ENCODE measurements around the gene LRRC32.

LRRC32 gene

DNA sequence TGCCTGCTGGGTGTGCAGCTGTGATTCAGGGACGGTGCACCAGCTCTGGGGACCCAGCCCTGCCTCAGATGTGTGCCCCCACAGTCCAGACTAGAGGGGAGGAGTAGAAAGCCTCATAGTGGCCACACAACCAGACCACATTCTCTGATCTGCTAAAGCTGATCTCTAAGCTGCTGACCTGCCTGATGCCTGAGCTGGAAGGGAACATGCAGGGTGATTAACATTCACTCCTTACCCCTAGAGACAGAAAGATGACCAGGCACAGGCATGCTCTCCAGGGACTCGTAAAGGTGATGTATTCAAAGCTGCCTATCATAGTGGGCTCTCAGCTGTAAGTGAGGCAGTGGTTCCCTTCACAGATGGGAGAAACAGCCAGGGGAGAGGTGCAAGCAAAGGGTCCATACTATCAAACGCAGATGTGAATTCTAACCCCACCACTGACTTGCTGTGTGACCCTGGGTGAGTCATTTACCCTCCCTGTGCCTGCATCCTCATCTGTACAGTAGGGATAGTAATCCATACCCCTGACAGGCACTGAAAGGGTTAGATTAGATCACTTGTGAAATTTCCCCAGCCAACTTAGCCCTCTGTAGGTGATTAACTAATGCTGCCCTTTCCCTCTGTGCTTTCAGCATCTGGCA, 29.0 kb upstream of the LRRC32 start:
- DNase-seq (ENCODE audit: low spot score), result no peak

DNA sequence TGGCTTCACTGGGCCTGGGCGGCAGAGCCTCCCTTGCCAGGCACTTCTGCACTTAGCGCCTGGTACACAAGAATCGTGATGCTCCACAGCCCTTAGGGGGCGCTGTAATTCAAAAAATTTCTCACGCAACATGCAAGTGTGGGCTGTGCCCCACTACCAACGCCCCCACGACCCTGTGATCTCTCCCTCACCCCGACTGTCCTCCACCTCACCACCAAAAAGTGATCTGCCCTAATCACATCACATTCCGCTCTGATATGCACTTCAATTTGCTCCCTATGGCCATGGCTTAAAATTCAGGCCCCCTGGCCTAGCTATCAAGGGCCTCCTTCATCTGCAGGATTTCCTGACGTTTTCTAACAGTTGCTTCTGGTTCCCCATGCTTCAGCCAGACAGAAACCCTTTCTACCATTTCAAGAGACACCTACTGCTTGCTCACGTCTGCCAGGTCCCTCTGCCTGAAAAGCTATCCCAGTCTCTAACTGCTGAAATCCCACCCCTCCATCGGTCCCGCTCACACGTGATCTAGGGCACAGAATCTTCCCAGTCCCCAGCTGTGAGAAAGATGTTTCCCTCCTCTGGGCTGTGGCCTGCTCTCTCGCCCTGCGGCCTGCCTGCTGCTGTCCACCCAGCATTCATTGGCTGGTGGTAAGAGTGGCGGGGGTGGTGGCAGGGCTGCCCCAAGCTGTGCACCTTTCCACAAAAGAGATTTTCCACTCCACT, 27.9 kb upstream of the LRRC32 start:
- DNase-seq (ENCODE audit: low spot score), result no peak

DNA sequence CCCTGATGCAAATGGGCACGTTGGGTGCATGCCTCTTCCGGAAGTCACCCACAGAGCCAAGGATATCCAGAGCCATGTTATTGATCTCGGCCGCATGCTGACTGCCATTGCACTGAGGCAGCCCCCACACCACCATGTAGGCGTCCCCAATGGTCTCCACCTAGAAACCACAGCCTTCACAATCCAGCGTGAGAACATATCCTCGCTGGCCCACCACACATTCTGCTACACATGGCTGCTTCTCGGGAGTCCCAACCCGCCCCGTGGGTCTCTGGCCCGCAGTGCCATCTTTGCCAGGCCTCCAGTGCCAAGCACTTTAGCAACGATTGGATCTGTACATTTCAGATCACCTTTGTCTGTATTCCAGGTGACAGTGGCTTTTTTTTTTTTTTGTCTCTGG, 26.2 kb upstream of the LRRC32 start:
- no peak for DNase-seq (ENCODE audit: low spot score)

DNA sequence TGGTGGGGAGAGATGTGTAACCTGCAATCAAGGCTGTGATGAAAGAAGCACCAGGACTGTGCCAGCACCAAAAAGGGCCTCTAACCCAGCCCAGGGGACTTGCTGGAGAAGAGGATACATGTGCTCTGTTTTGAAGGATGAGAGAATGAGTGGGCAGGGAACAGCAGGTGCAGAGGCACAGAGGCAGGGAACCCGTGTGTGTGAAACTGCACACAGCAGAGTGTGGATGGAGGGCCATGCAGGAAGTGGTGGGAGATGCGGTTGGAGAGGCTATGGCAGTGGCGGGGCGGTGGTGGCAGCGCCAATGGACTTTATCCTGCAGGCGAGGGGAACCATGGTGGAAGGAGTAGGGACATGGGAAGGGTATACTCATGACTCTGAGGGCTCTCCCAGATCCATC, 25.2 kb upstream of the LRRC32 start:
- DNase-seq (ENCODE audit: low spot score), result no peak

DNA sequence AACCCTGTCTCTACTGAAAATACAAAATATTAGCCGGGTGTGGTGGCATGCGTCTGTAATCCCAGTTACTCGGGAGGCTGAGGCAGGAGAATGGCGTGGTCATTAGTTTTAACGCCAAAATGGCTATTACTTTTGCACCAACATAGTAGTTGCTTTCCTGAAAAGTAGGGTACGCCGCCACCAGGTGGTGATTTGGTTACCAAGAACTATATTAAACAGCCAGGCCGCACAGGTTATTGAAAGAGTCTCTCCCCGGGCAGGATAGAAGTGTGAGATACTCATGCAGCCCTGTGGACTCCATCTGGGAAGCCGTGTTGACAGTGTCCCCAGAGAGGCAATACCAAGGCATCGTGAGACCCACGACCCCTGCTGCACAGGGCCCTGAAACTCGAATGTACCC, 24.6 kb upstream of the LRRC32 start:
- DNase-seq (ENCODE audit: low spot score), result no peak

DNA sequence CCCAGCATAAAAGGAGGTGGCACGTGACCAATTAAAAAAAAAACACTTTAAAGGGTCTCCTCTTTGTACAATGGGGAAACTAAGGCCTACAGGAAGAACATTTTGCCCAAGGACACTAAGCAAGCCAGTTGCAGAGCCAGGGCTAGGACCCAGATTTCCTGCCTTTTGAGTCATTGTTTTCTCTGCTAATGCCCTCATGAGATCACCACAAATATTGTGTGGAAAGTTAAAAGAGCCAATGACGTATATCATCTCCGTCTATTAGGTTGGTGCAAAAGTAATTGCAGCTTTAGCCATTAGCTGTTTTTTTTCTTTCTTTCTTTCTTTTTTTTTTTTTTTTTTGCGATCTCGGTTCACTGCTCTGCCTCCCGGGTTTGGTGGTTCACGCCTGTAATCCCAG, 24.1 kb upstream of the LRRC32 start:
- DNase-seq (ENCODE audit: low spot score), result no peak

DNA sequence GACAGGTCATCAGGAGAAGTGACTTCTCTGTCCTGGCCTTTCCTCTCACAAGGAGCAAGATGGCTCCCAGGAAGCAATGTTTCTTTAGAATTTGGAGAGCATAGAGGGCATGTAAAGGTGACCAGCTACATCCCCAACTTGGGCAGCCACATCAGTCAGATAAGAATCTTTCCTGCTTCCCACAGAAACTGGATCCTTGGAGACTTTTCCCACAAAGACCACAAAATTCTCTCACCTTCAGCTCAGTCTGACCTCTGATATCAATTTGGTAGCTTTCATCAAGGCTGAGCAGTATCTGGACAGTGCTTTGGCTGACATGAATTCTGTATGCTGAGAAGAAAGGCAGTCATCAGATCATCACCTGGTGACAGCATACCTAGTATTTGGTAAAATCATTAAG, 23.3 kb upstream of the LRRC32 start:
- no peak for DNase-seq (ENCODE audit: low spot score)

DNA sequence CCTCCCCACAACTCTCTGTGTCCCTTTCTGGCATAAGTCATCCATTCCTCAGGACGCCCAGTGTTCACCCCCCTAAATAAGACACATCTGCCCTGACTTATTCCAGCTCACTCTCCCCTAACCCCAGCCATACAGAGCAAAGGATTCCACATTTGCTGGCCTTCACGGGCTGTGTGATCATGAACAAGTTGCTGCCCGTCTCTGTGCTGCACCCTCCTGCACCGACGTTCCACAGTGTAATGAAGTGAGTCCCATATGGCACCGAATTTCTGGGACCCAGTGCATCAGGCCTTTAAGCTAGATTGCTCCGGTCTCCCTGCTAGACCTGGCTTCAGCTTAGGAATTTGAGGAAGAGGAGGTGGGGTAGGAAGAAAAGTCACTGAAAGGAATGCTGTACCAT, 22.4 kb upstream of the LRRC32 start:
- DNase-seq (ENCODE audit: low spot score), result no peak

DNA sequence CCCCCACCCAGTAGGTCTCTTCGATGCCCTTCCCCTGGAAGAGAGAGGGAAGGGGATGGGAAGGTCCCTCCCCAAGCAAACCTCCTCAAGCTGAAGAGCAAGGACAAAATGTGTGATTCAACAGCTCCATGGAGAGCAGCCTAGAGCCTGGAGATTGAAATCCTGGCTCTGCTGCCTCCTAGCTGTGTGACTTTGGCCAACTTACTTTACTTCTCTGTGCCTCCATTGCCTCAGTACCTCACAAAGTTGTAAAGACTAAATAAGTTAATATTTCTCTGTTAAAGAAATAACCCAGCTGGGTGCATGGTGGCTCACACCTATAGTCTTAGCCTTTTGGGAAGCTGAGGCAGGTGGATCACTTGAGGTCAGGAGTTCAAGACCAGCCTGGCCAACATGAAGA, 21.1 kb upstream of the LRRC32 start:
- DNase-seq (ENCODE audit: low spot score), result no peak

DNA sequence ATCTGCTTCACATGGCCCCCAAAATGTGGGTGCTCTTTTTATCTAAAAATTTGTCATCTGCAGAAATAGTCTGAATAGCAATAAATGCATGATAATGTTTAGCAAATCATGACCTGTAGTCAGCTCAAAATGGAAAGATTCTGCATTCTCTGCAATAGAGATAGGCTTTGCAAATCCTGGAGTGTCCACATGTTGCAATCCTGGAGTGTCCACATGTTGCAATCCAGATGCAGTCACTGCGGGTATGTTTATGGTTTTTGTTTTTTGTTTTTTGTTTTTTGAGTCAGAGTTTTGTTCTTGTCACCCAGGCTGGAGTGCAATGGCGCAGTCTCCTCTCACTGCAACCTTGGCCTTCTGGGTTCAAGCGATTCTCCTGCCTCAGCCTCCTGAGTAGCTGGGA, 20.2 kb upstream of the LRRC32 start:
- DNase-seq (ENCODE audit: low spot score), result no peak

DNA sequence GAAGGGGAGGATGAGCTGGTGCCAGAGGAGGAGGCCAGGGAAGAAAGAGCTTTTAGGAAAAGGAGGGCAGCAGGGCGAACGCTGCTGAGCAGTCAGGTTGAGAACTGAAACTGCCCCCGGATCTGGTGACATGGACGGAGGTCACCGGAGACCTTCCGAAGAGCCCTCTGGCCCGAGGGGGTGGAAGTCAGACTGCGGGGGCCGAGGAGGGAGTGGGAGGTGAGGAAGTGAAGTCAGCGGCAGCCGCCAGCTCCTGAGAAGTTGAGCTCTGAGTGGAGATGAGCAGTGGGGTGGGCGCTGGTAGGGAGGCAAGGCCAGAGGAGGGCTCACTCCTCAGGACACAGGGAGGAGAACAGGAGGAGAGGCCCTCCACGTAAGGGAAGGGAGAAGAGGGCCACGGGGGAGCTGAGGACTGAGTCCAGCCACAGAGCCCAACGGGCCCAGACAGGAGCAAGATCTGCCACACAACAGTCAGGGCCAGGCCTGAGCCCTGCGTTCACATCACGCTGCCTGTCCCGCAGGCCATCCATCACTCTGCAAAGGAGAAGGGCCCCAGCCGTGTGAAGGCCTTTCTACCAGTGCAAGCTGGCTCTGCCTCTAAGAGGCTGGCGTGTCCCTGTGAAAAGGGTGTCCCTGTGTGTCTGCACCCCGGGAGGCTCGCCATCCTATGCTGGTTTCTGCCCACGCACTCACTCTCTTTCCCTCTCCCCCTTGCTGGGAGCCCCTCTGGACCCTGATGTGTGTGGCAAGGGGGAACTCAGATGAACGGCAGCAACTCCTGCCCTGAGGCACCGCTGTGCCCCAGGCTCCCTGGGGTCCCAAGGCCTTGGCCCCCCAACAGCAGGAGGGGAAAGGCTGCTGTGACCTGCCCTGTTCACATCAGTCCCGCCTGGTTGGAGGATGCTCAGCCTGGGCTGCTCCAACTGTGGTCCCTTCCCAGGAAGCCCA, 19.0 kb upstream of the LRRC32 start:
- no peak for DNase-seq (ENCODE audit: low spot score)

DNA sequence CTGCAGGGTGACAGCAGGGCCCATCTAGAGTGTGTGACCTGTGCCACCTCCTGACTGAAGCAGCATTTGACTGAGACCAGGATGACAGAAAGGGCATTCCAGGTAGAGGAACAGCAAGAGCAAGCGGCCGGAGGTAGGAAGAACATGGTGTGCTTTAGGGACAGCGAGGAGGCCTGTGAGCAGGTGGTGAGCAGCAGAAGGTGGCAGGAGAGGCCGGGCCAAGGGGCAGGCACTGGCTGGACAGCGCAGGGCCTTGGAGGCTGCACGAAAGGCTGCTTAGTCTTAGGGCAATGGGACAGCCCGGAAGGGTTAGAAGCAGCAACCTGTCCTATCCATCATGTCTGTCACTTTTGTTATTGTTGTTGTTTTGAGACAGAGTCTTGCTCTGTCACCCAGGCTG, 17.6 kb upstream of the LRRC32 start:
- DNase-seq (ENCODE audit: low spot score), result no peak

DNA sequence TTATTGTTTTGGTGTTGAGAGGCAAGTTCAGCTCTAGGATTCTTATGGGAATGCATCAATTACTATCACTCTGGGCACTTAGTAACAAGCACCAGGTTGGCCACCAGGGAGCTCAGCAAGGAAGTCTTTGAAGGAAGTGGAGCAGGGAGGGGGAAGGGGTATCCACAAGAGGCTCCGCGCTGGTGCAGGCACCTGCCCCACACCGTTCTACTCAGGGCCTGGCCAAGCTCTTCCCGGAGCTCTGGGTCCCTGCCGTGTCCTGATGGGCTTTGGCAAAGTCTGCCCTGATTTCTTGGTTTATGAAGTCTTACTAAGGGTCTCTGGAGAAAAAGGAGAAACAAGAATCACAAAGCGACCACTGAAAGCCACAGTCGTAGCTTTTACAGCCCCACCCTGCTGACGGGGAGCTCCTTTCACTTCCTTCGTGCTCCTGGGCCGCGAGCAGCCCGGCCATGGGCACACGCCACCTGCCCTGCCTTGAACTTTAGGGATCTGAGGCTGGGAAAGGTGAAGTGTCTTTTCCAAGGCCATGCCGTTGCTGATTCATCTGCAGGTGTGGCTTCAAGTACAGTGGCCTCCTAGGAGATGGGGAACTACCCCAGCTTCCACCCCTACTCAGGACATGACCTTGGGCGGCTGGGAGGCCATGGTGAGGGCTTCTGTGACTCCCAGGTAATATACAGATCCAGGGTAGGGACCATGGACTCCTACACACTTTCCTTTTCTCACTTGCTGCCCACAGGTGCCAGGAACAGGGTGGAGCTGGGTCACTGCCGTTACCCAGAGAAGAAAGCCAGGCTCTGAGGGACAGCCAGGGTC, 15.9 kb upstream of the LRRC32 start:
- no peak for DNase-seq (ENCODE audit: low spot score)

DNA sequence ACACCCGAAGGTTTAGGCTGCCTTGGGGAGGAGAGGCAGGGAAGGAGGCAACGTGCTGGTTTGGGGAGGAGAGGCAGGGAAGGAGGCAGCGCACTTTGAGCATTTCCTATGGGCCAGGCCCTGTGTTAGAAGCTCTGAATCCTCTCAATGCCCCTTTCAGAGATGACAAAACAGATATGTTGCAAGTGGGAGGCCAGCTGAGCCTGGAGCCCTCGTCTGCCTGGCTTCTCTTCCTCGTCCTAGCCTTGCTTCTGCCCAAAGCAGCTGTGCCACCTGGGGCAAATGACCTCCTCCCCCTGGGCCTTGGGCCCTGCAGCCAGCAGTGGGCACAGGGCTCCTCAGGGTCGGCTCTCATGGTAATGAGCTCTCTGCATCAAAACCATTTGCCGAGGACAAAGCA, 15.3 kb upstream of the LRRC32 start:
- no peak for DNase-seq (ENCODE audit: low spot score)

DNA sequence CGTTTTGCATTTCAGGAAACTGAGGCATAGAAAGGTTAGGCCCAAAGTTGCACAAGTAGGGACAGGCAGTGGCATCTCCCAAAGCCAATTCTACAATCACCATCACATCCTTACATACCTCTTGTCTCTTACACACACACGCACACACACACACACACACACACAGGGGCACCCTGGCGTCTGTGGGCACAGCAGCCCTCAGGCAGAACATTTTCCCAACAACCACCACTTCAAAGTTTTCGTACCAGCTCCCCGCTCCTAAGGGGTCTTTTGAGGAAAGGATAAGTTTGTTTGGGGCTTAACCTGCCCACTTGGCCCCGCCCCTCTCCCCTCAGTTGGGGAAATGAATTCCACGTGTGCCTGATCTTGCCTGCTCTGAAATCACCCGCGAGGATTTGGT, 14.7 kb upstream of the LRRC32 start:
- DNase-seq (ENCODE audit: low spot score), result no peak

DNA sequence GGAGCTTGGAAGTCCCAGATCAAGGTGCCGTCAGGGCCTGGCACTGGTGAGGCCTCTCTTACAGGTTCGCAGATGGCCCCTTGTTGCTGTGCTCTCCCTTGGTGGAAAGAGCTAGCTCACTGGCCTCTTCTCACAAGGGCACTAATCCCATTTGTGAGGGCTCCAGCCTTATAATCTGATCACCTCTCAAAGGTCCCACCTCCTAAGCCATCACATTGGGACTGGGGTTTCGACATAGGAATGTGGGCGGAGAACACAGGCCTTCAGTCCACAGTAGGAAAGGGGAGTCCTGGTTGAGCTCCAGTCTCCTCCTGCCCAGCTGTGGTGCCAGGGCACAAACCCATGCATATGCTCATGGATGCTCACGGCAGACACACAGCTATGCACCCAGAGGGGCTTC, 14.0 kb upstream of the LRRC32 start:
- DNase-seq (ENCODE audit: low spot score), result no peak

DNA sequence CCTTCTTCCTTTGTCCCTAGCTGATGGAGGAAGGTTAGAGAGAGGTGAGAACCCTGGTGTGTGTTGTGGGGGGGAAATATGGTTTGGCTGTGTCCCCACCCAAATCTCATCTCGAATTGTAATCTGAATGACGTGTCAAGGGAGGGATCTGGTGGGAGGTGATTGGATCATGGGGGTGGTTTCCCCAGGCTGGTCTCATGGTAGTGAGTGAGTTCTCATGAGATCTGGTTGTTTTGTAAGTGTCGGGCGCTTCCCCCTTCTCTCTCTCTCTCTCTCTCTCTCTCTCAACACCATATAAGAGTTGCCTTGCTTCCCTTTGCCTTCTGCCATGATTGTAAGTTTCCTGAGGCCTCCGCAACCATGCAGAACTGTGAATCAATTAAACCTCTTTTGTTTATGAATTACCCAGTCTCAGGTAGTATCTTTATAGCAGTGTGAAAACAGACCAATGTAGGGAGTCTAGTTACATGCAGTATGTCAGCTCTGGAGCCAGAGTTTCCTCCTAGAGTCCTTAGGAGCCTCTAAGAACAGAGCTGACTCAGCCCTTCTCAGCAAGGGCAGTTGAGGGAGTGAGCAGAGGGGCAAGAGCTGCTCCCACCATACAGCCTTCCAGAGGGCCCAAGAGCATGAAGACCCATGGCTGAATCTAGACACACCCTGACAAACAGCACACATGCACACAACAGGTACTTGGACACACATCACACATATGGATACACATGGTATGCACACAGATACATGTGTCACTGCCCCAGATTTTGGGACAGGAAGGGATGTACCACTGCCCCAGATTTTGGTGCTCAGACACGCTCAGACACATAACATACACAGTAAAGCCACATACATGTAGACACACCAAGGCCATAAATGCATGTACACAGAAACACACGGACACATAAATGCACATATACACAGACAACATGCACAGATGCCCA, 12.9 kb upstream of the LRRC32 start:
- DNase-seq (ENCODE audit: low spot score), result no peak

DNA sequence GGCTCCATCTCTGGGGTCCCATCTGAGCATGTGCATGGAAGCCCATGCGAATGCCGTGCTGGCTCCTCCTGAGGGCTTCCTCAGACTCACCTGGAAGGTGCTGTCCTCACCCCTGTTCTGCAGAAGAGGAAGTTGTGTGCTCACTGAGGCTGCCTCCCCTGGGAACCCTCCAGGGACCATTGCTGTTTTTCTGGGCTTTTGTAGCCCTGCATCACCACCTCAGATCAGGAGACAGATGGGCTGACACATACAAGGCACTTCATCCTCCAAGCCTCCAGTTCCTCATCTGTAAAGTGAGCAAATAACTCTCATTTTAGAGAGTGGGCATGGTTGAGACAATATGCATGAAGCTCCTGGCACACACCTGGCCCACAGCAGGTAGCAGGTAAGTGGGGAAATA, 12.1 kb upstream of the LRRC32 start:
- no peak for DNase-seq (ENCODE audit: low spot score)

DNA sequence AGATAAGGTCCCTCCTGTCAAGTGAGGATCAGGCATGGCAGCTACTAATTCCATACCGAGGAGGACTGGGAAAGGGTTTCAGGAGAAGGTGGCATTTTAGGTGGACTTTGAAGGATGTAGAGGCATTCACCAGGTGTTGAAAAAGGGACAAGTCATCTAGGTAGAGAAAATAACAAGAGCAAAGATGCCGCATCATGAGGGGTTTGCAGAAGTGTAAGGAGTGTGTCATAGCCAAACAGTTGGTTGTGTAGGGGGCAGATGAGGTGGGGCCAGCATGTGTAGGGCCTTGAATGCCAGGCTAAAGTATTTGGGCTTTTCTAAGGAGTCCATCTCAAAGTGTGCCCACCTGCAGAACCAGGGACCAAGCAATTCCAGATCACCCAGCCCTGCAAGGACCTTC, 11.6 kb upstream of the LRRC32 start:
- DNase-seq (ENCODE audit: low spot score), result no peak

DNA sequence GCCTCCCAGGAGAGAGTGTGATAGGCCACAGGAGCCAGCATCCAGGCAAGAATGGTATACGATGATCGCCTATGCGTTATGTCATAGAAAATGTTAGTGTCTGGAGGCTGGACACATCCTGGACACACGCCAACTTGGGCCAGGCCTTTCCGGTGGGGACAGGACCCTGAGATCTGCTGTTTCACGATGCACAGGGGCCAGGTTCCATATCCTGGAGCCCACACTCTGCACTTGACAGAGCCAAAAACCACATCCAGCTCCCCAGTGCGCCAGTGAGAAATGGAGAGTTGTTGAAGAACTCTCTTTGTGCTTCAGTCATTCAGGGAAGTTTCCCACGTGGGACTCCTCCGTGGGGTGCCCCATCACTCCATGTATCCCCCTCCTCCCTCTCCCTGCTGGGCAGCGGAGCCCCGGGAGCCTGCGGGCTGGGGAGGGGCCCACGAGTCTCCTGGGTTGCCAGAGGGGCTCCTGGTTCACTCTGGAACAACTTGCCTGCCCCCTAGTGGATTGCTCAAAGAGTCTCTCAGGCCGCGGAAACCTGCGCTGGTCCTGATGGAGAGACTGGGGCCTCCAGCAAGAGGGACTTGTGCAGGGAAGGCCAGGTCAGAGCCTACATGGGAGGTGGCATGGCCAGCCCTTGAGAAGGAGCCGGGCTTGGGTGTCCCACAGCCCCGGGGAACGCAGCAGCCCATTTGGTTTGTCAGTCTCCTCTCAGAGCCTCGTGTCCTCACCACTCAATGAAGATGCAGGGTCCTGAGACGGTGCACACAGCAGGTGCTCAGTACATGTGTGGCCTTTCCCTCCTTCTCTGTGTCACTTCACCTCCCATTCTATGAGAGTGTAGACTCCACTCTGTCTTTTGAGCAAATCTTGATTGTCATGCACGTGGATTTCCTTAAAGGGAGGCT, 10.2 kb upstream of the LRRC32 start:
- peak; percentile 62 for DNase-seq (ENCODE audit: low spot score)

Measured in CD4-positive, alpha-beta T cell treated with Interleukin-2 at 100 ng/mL for 4 hours (primary cell).